Fibroblast of lung (primary cell): ENCODE data around the gene LEFTY2. TPM values are rescaled to one million over a fixed set of nuclear protein-coding genes. Genes with fewer than 3 reads are reported as not detected.

ENCODE experiments used
- DNase-seq, 2 donors: peaks; one replicate each; pipeline versions ENCODE4 v3.0.0 to v3.0.0-alpha.2; 2010; ENCODE audit warnings: low read depth in 2 of 2
- H2AFZ ChIP-seq: 2 replicates; pipeline ENCODE4 v1.5.1; 2012; ENCODE audit warnings: low read length, control low read depth, inconsistent platforms
- H3K27ac ChIP-seq: 2 replicates; pipeline ENCODE4 v1.5.1; 2011; ENCODE audit warnings: low read length, control low read depth; ENCODE audit not compliant: insufficient read depth
- H3K27me3 ChIP-seq: 2 replicates; pipeline ENCODE4 v1.5.1; 2011; ENCODE audit warnings: mild to moderate bottlenecking, low read length; ENCODE audit not compliant: control insufficient read depth, insufficient read depth
- H3K36me3 ChIP-seq: 2 replicates; pipeline ENCODE4 v1.5.1; 2011; ENCODE audit warnings: low read length; ENCODE audit not compliant: control insufficient read depth, insufficient read depth
- H3K4me1 ChIP-seq: 2 replicates; pipeline ENCODE4 v1.5.1; 2011; ENCODE audit warnings: low read length; ENCODE audit not compliant: control insufficient read depth, insufficient read depth; ENCODE audit errors: extremely low read depth
- H3K4me2 ChIP-seq: 2 replicates; pipeline ENCODE4 v1.5.1; 2011; ENCODE audit warnings: low read length, control low read depth; ENCODE audit not compliant: insufficient read depth; ENCODE audit errors: extremely low read depth
- H3K4me3 ChIP-seq, 4 experiments: fragments of 200-600 bp in 1 of 4; sonication (generic) in 1 of 4; replicated peaks in 1 of 4; 2 replicates each; pipeline ENCODE4 v1.5.1; 2011 to 2016; ENCODE audit warnings: low read length in 4 of 4, low read depth in 3 of 4, mild to moderate bottlenecking in 3 of 4, control low read depth in 2 of 4, inconsistent platforms in 1 of 4, mixed read lengths in 1 of 4; ENCODE audit not compliant: insufficient read depth in 1 of 4; ENCODE audit errors: control extremely low read depth in 1 of 4
- H3K79me2 ChIP-seq: 2 replicates; pipeline ENCODE4 v1.5.1; 2012; ENCODE audit warnings: mild to moderate bottlenecking, low read length, inconsistent platforms; ENCODE audit not compliant: control insufficient read depth, insufficient read depth
- H3K9ac ChIP-seq: 2 replicates; pipeline ENCODE4 v1.5.1; 2011; ENCODE audit warnings: mild to moderate bottlenecking, low read length, control low read depth; ENCODE audit not compliant: insufficient read depth
- H3K9me3 ChIP-seq: 2 replicates; pipeline ENCODE4 v1.5.1; 2012; ENCODE audit warnings: low read depth, low read length; ENCODE audit not compliant: control insufficient read depth, insufficient read depth
- H4K20me1 ChIP-seq: 2 replicates; pipeline ENCODE4 v1.5.1; 2011; ENCODE audit warnings: low read length; ENCODE audit not compliant: control insufficient read depth, insufficient read depth; ENCODE audit errors: extremely low read depth
- EZH2 ChIP-seq: IDR thresholded peaks from 2 replicates; pipeline ENCODE4 v1.5.1; 2012; ENCODE audit warnings: low read length, control low read depth, mild to moderate bottlenecking; ENCODE audit errors: missing control alignments
- polyA plus RNA-seq, 2 donors: library from polyadenylated mRNA; depleted of rRNA in 1 of 2; stranded (reverse) in 1 of 2; unstranded in 1 of 2; fragments of >200 nt; gene quantifications; 2 replicates each; pipeline ENCODE4 v1.2.1, GENCODE V29; 2011 to 2012; ENCODE audit warnings: missing spikeins in 1 of 2
- total RNA-seq: library from RNA; depleted of rRNA; stranded (reverse); fragments of >200 nt; gene quantifications from 2 replicates; pipeline ENCODE4 v1.2.1, GENCODE V29; 2014
- TF ChIP-seq, protein P1 (sequence below), 2 donors: IDR thresholded peaks in 1 of 2; conservative IDR thresholded peaks in 1 of 2; 1 replicate in 1 of 2; 2 replicates in 1 of 2; pipeline ENCODE4 v1.5.1; 2011 to 2012; ENCODE audit warnings: low read length in 2 of 2, control low read depth in 1 of 2, inconsistent platforms in 1 of 2, low read depth in 1 of 2, mild to moderate bottlenecking in 1 of 2

Gene LEFTY2
- total and polyA plus RNA-seq, 2 donors (not counting 1 experiment from before 2014, with no cell fraction given) = not detected

DNA sequence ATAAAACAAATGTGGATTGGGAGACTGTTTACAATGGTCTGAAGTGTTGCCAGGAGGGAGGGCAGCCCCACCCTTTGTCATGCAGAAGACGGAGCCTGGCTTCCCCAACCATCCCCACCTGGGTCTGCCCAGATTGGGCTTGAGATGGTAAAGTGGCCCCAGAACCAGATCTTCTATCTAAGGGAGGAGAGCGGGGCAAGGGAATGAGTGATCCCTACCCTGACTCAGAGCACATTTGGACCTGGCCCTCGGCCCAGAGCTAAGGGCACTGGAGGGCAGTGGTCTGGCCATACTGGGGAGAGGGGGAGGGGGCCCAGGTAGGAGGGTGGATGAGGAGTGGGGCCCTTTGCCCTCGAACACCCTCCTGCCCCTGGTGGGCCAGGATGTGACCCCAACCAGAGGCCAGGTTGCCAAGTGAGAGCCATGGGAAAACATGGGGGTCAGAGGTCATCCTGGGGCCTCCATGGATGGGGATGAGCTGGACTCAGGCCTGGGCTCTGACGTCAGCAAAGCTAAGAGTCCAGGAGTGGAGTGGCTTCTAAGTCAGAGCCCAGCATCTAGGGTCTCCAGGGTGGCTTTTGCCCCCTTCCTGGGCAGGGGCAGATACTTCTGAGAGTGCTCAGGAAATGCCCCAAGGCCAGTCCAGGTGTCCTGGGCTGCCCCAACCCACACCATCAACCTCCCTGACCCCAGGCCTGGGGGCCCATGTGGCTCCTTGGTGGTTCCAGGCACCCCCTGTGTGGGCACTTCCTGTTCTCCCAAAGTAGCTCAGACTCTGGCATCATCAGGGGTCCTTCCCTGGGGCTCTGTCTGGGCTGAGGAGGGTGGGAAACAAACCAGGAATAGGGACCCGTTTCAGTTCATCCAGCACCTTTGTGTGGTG is 50.4 kb downstream of the LEFTY2 start:
- peak in 1 of 2 donors; percentile 39 for DNase-seq
- H3K79me2 ChIP-seq = no peaks in the 10 kb centered on the region
- no peaks in the 10 kb centered on the region for H3K27me3 ChIP-seq
- no peaks in the 10 kb centered on the region for H3K9me3 ChIP-seq
- H3K9ac ChIP-seq = no peak overlapping the region
- no peak overlapping the region for H2AFZ ChIP-seq
- H4K20me1 ChIP-seq = no peaks in the 10 kb centered on the region
- no peak overlapping the region for H3K27ac ChIP-seq
- no peak overlapping the region for H3K4me3 ChIP-seq
- TF ChIP-seq, protein P1, sequence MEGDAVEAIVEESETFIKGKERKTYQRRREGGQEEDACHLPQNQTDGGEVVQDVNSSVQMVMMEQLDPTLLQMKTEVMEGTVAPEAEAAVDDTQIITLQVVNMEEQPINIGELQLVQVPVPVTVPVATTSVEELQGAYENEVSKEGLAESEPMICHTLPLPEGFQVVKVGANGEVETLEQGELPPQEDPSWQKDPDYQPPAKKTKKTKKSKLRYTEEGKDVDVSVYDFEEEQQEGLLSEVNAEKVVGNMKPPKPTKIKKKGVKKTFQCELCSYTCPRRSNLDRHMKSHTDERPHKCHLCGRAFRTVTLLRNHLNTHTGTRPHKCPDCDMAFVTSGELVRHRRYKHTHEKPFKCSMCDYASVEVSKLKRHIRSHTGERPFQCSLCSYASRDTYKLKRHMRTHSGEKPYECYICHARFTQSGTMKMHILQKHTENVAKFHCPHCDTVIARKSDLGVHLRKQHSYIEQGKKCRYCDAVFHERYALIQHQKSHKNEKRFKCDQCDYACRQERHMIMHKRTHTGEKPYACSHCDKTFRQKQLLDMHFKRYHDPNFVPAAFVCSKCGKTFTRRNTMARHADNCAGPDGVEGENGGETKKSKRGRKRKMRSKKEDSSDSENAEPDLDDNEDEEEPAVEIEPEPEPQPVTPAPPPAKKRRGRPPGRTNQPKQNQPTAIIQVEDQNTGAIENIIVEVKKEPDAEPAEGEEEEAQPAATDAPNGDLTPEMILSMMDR (conservative IDR thresholded peaks at IDR 0.05 in 1 of 2, IDR thresholded peaks at IDR 0.05 in 1 of 2; ENCODE audit: low read depth in 1 of 2, low read length in 2 of 2) = no peak
- TF ChIP-seq EZH2 = no peak
- H3K36me3 ChIP-seq = no peaks in the 10 kb centered on the region
- peaks cover 3% of the 10 kb centered on the region for H3K4me1 ChIP-seq
- no peak overlapping the region for H3K4me2 ChIP-seq

GRCh38 chr1:225889743-225890142 is 51.3 kb downstream of the LEFTY2 start:
- Histone ChIP-seq H3K4me3 (no peak overlapping the region), H3K27ac (no peak overlapping the region), H3K79me2 (no peaks in the 10 kb centered on the region), H3K36me3 (no peaks in the 10 kb centered on the region), H2AFZ (no peak overlapping the region), H3K4me1 (peaks cover 3% of the 10 kb centered on the region), H4K20me1 (no peaks in the 10 kb centered on the region), H3K4me2 (no peak overlapping the region), H3K9ac (no peak overlapping the region), H3K27me3 (no peaks in the 10 kb centered on the region), H3K9me3 (no peaks in the 10 kb centered on the region)
- no peak for TF ChIP-seq EZH2
- TF ChIP-seq, protein P1 (conservative IDR thresholded peaks at IDR 0.05 in 1 of 2, IDR thresholded peaks at IDR 0.05 in 1 of 2; ENCODE audit: low read depth in 1 of 2, low read length in 2 of 2) = no peak
- no peak for DNase-seq

- H3K4me3 ChIP-seq = no peak within 1 kb of the TSS
- no peak within 1 kb of the TSS for H2AFZ ChIP-seq
- H4K20me1 ChIP-seq = no peaks in the 10 kb centered on the region
- DNase-seq = peak in 1 of 2 donors; percentile 52
- no peak for TF ChIP-seq EZH2
- TF ChIP-seq, protein P1 (conservative IDR thresholded peaks at IDR 0.05 in 1 of 2, IDR thresholded peaks at IDR 0.05 in 1 of 2; ENCODE audit: low read depth in 1 of 2, low read length in 2 of 2) = no peak
- no peak within 1 kb of the TSS for H3K27ac ChIP-seq
- H3K36me3 ChIP-seq = no peaks in the 10 kb centered on the region
- H3K4me2 ChIP-seq = no peak within 1 kb of the TSS
- no peaks in the 10 kb centered on the region for H3K27me3 ChIP-seq
- H3K79me2 ChIP-seq = no peaks in the 10 kb centered on the region
- peaks cover 3% of the 10 kb centered on the region for H3K4me1 ChIP-seq
- H3K9me3 ChIP-seq = no peaks in the 10 kb centered on the region
- H3K9ac ChIP-seq = no peak within 1 kb of the TSS
Observed at GRCh38 chr1:225888898-225889601, 52.0 kb downstream of the LEFTY2 start, which contains the start of gene LEFTY1. Gene LEFTY1 (minus strand): TSS chr1:225889146. CDS start chr1:225889066, 80 bp downstream.
